ENCODE measurements around the gene TERT. TPM values are rescaled to one million over a fixed set of nuclear protein-coding genes. Genes with fewer than 3 reads are reported as not detected.

The TERT gene
- total and polyA plus RNA-seq, 2 of the 13 experiments (the other 11 are each of a cell fraction or from before 2014, with no cell fraction given) = 4.3 to 5.9 TPM

DNA sequence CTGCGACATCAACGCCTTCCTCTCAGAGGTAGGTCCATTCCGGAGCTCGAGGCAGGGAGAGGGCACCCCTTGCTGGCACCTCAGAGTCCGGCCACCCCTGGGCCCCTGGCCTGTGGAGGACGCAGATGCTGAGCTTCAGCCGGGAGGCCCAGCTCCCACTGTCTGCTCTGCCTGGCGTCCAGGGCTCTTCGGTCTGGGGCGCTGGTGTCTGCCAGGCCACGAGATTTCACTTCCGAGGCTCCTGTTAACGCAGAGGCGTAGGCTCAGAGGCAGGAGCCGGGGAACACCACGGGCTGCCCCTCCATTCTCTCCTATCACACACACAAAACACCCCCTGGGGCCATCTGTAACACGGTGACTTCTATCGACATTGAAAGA lies 78.0 kb downstream of the TERT start:
- H3K27ac ChIP-seq (ENCODE audit: extremely low read length, insufficient read depth, low read length) = no peak overlapping the region
- TF ChIP-seq PHF21A (CRISPR knock-in tag; IDR thresholded peaks at IDR 0.05) (no peak), ZNF101 (CRISPR knock-in tag; IDR thresholded peaks at IDR 0.05; ENCODE audit: borderline replicate concordance, low read depth) (no peak), HNRNPLL (IDR thresholded peaks at IDR 0.05; ENCODE audit: low read depth, low read length, poor library complexity, severe bottlenecking) (no peak), KLF16 (CRISPR knock-in tag; IDR thresholded peaks at IDR 0.05) (no peak), ZNF224 (CRISPR knock-in tag; IDR thresholded peaks at IDR 0.05) (no peak), ZNF570 (CRISPR knock-in tag; IDR thresholded peaks at IDR 0.05; ENCODE audit: borderline replicate concordance) (no peak), MED13 (CRISPR knock-in tag; IDR thresholded peaks at IDR 0.05) (no peak)
- TF ChIP-seq, protein P1, sequence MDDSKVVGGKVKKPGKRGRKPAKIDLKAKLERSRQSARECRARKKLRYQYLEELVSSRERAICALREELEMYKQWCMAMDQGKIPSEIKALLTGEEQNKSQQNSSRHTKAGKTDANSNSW (CRISPR knock-in tag; IDR thresholded peaks at IDR 0.05; ENCODE audit: borderline replicate concordance) = no peak
- TF ChIP-seq, protein P2, sequence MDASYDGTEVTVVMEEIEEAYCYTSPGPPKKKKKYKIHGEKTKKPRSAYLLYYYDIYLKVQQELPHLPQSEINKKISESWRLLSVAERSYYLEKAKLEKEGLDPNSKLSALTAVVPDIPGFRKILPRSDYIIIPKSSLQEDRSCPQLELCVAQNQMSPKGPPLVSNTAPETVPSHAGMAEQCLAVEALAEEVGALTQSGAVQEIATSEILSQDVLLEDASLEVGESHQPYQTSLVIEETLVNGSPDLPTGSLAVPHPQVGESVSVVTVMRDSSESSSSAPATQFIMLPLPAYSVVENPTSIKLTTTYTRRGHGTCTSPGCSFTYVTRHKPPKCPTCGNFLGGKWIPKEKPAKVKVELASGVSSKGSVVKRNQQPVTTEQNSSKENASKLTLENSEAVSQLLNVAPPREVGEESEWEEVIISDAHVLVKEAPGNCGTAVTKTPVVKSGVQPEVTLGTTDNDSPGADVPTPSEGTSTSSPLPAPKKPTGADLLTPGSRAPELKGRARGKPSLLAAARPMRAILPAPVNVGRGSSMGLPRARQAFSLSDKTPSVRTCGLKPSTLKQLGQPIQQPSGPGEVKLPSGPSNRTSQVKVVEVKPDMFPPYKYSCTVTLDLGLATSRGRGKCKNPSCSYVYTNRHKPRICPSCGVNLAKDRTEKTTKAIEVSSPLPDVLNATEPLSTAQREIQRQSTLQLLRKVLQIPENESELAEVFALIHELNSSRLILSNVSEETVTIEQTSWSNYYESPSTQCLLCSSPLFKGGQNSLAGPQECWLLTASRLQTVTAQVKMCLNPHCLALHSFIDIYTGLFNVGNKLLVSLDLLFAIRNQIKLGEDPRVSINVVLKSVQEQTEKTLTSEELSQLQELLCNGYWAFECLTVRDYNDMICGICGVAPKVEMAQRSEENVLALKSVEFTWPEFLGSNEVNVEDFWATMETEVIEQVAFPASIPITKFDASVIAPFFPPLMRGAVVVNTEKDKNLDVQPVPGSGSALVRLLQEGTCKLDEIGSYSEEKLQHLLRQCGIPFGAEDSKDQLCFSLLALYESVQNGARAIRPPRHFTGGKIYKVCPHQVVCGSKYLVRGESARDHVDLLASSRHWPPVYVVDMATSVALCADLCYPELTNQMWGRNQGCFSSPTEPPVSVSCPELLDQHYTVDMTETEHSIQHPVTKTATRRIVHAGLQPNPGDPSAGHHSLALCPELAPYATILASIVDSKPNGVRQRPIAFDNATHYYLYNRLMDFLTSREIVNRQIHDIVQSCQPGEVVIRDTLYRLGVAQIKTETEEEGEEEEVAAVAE (CRISPR knock-in tag; IDR thresholded peaks at IDR 0.05; ENCODE audit: borderline replicate concordance) = no peak
- 56% methylated on average over 6 of the region's 18 CpGs for WGBS (ENCODE audit: low lambda C conversion rate)
- in situ Hi-C loops (cut with HindIII; ENCODE audit: extremely low pct_ligation_motif_present, low pct_unique_long_range_greater_than_20kb) = no loop called here
- intact Hi-C loops (cut with micrococcal nuclease; ENCODE audit: unreplicated experiment) = no loop called here
- H3K4me2 ChIP-seq (ENCODE audit: low read depth, low read length) = no peak overlapping the region
- no peaks in the 10 kb centered on the region for H3K36me3 ChIP-seq (replicated peaks in 1 of 2; ENCODE audit: control insufficient read depth in 1 of 2, insufficient read depth in 2 of 2, low read length in 2 of 2)
- peaks cover 7 to 35% of the 10 kb centered on the region in 2 experiments; a peak in 4 of 5 replicates for H3K27me3 ChIP-seq (ENCODE audit: control insufficient read depth in 1 of 2, insufficient read depth in 2 of 2, low read length in 2 of 2)
- FAIRE-seq (no peak), ATAC-seq (no peak), DNase-seq (ENCODE audit: low spot score) (no peak)
- POLR2A ChIA-PET = no interaction called here
- H3K4me1 ChIP-seq (ENCODE audit: insufficient read depth, low read length) = no peaks in the 10 kb centered on the region
- BruUV-seq (replicated peaks) = no TSS peak
- no peak overlapping the region for H2AFZ ChIP-seq (ENCODE audit: low read length)
- H3K79me2 ChIP-seq (ENCODE audit: insufficient read depth, low read length) = no peaks in the 10 kb centered on the region
- no peak overlapping the region for H3K9ac ChIP-seq (ENCODE audit: insufficient read depth, low read depth, low read length)
- CTCF ChIA-PET (ENCODE audit: low intra/inter-chr PET ratio, low total read pairs) = no interaction called here
- H4K20me1 ChIP-seq (ENCODE audit: insufficient read depth, low read length) = no peaks in the 10 kb centered on the region
- H3K9me3 ChIP-seq (ENCODE audit: low read length) = no peaks in the 10 kb centered on the region
- no peak overlapping the region for H3K4me3 ChIP-seq (replicated peaks in 1 of 3; ENCODE audit: insufficient read depth in 1 of 3, low read depth in 2 of 3, low read length in 3 of 3)

Data from HepG2 (cell line).